HEK293T (cell line): Measurements from ENCODE around the gene CCDC175.

Experiments
- ARNT ChIP-seq: fragments of 450-650 bp; IDR thresholded peaks from 2 replicates; pipeline ENCODE4 v1.6.1; 2017; ENCODE audit warnings: mild to moderate bottlenecking
- BHLHE40 ChIP-seq: fragments of 450-650 bp; IDR thresholded peaks from 2 replicates; pipeline ENCODE4 v1.6.1; 2016; ENCODE audit warnings: mild to moderate bottlenecking, moderate library complexity, borderline replicate concordance
- CTBP1 ChIP-seq: fragments of 450-650 bp; IDR thresholded peaks from 2 replicates; pipeline ENCODE4 v1.6.1; 2016; ENCODE audit warnings: borderline replicate concordance
- ELF4 ChIP-seq: fragments of 450-650 bp; IDR thresholded peaks from 2 replicates; pipeline ENCODE4 v1.6.1; 2017; ENCODE audit warnings: antibody characterized with exemption
- FOXA1 ChIP-seq: fragments of 450-650 bp; IDR thresholded peaks from 2 replicates; pipeline ENCODE4 v1.6.1; 2016; ENCODE audit warnings: mild to moderate bottlenecking
- FOXM1 ChIP-seq: fragments of 450-650 bp; IDR thresholded peaks from 2 replicates; pipeline ENCODE4 v1.6.1; 2017; ENCODE audit warnings: mild to moderate bottlenecking, borderline replicate concordance
- PKNOX1 ChIP-seq: fragments of 450-650 bp; IDR thresholded peaks from 2 replicates; pipeline ENCODE4 v1.6.1; 2016
- SP1 ChIP-seq: fragments of 450-650 bp; IDR thresholded peaks from 2 replicates; pipeline ENCODE4 v1.6.1; 2017
- SUZ12 ChIP-seq: fragments of 450-650 bp; IDR thresholded peaks from 2 replicates; pipeline ENCODE4 v1.6.1; 2016; ENCODE audit warnings: mild to moderate bottlenecking
- TARDBP ChIP-seq: fragments of 450-650 bp; IDR thresholded peaks from 2 replicates; pipeline ENCODE4 v1.6.1; 2016

GRCh38 chr14:59480166-59480565 is 96.4 kb downstream of the CCDC175 start:
- TF ChIP-seq SP1 (no peak), FOXM1 (no peak), CTBP1 (no peak), ELF4 (no peak), SUZ12 (no peak), ARNT (no peak), TARDBP (no peak), BHLHE40 (no peak), FOXA1 (no peak), PKNOX1 (no peak)
